Activated CD8-positive, alpha-beta memory T cell treated with anti-CD3 and anti-CD28 coated beads, Interleukin-2, amount 50 U/mL, for 48 hours (primary cell): ENCODE data around the gene TPK1.
"Not testable (repeated sequence)": the region's sequence is repeated elsewhere in the genome, so short reads cannot be mapped to it uniquely, and the experiment has no call there.

Experiments used
- DNase-seq: peaks from one replicate; pipeline ENCODE4 v3.0.0-alpha.2; 2020

The TPK1 gene

GRCh38 chr7:144596953-144597352, 238.9 kb downstream of the TPK1 start:
- no peak for DNase-seq

- no peak for DNase-seq
These were observed 241.3 kb downstream of the TPK1 start for GRCh38 chr7:144594580-144594979.

GRCh38 chr7:144588559-144589051, 247.2 kb downstream of the TPK1 start:
- no peak for DNase-seq

DNA sequence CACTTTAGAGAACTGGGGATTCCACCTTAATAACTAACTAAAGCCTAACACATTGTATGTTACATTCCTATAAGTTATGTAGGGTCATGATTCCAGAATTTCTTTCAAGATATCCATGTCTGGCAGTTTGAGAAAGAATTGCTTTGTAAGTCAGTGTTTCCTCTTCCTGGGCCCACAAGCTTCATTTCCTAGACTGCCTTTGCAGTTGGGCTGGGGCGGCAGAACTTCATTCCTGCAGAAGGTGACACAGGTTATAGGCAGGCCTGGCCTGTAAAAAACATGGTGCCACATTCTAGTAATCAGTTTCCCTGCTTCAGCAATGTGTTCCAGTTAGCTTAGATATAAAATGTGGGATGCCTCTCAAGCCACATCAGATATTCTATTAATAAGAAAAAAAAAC, 248.2 kb downstream of the TPK1 start:
- no peak for DNase-seq

- DNase-seq = no peak
These were observed 251.1 kb downstream of the TPK1 start for GRCh38 chr7:144584726-144585125.

DNA sequence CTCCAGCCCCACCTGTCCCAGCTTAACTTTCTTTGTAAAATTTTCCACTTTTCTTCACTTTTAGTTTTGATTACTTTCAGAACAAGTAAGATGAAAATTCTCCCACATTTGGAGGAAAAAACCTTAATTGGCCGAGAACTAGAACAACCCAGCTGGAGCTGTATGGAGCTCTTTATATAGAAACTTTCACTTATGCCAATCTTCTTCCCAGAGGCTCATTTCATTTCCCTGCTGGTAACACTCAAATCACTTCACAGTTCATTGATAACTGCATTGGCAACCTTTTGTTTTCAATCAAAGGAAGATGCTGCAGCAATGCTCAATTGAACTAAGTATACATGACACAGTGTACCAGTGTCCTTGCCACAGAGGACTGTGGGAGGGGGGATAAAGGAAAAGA, 256.2 kb downstream of the TPK1 start:
- DNase-seq = no peak

GRCh38 chr7:144575456-144575855, 260.4 kb downstream of the TPK1 start:
- no peak for DNase-seq

DNA sequence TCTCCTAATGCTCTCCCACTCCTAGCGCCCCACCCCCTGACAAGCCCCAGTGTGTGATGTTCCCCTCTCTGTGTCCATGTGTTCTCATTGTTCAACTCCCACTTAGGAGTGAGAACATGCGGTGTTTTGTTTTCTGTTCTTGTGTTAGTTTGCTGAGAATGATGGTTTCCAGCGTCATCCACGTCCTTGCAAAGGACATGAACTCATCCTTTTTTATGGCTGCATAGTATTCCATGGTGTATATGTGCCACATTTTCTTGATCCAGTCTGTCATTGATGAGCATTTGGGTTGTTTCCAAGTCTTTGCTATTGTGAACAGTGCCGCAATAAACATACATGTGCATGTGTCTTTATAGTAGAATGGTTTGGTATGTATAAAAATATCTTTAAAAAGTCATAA, 261.1 kb downstream of the TPK1 start:
- not testable (repeated sequence) for DNase-seq

GRCh38 chr7:144568233-144568632, 267.6 kb downstream of the TPK1 start:
- DNase-seq = no peak

GRCh38 chr7:144565586-144565985, 270.3 kb downstream of the TPK1 start:
- no peak for DNase-seq

GRCh38 chr7:144549861-144550260, 286.0 kb downstream of the TPK1 start:
- DNase-seq = no peak

DNA sequence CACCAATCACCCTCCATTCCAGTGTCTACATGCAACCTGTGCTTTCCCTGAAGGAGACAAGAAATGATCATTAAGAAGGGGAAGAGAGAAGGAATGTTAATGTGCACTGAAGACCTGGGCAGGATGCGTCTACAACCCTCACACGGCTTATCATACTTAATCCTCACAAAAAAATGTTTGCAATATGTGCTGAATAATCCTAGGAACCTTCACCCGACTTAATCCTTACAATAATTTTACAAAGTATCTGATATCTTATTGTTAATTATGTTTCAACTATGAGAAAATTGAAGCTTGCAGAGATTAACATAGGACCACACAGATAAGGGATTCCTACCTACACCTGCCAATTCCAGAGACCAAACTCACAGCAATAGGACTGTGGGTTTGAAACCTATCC, 287.3 kb downstream of the TPK1 start:
- no peak for DNase-seq

- DNase-seq = no peak
These were observed 288.0 kb downstream of the TPK1 start for GRCh38 chr7:144547888-144548287.

DNA sequence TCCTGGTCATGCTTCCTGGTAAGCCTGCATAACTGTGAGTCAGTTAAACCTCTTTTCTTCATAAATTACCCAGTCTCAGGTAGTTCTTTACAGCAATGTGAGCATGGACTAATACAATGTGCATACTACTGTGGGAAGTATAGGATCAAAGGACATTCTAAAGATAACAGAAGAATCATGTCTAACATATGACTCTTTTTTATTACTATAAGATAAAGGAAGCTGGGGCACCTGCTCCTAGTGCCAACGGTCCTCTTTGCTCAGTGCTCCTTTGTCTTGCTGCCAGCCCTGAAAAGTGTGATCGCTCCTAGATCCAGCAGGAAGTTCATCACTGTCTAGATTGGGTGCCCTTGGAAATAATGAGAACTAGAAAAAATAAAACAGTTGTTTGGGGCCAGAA, 289.1 kb downstream of the TPK1 start:
- DNase-seq = no peak

- no peak for DNase-seq
These were observed 290.5 kb downstream of the TPK1 start for GRCh38 chr7:144545330-144545729.

DNA sequence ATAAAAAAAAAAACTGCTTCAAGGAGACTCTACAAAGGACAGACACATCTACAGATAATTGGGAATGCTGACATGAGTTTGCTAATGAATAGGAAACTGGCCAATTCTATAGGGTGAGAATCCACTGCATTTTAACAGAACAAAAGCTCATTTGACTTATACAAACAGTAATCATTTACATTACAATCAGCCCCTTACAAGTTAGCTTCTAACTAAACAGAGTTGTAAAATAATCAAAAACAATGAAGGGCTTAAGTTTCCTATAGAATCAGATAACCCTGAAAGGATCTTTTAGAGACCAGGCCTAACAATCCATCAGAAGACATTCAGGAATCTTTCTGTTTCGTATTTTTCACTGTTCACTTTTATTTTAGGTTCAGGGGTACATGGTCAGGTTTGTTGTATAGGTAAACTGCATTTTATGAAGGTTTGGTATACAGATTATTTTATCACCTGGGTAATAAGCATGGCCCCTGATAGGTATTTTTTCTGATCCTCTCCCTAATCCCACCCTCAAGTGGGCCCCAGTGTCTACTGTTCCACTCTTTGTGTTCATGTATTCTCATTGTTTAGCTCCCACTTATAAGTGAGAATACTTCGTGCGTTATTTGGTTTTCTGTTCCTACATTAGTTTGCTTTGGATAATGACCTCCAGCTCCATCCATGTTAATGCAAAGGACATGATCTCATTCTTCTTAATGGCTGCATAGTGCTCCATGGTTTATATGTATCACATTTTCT, 301.0 kb downstream of the TPK1 start:
- no peak for DNase-seq

DNA sequence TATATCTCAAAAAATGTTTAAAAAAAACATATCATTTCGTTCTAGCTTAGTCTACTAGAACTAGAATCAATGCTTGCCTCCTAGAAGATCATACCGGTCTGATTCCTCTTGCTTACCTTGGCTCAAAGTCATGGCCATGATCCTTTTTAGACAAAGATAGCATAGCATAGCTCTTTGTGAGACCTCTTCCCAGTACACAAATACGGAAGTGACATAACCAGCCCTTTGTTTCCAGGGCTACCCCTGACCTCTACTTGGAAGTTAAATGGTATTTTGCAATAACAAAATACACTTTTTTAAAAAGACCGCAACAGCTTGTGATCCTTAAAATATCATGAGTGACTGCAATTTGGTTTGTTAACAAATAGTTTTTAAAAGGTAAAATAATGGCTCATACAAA, 301.7 kb downstream of the TPK1 start:
- DNase-seq = no peak

DNA sequence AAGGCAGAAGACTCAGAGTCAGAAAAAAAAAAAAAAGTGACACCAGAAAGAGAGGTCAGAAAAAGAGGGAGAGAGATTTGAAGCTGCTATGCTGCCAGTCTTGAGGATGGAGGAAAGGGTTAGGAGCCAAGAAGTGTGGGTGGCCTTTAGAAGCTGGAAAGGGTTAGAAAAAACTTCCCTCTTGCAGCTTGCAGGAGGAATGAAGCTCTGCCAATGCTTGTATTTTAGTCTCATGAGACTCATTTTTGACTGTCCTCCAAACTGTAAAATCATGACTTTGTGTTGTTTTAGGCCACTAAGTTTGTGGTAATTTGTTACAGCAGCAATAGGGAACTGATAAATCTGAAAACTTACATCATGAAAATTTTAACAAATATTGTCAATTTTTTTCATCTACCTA, 304.7 kb downstream of the TPK1 start:
- no peak for DNase-seq

DNA sequence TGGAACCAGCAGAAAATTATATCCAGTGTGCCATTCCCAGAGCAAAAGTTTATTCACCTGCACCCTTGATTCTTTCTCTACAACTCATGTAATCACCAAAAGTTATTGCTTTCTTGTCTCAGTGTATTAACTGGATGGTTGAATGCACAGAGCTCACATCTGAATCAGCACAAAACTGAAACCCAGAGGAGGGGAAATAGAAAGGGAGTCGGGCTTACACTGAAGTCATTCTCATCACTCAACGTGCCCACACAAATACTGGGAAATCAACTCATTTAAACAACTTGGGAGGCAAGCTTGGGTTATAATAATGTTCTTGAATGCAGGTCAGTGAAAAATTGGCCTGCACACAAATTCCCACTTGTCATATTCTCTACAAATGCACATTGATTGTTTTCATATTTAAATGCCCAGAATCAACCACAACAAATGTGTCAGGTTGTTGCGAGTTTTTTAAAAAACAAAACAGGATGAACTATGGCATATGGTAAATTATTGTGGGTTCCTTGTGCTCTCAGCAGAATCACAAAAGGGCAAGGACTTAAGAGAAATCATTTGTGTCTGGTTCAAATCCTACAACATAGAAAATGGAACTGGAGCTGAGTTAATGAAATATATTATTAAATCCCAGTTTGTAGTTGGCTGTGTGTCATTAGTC, 306.5 kb downstream of the TPK1 start:
- no peak for DNase-seq

GRCh38 chr7:144528536-144529045, 307.3 kb downstream of the TPK1 start:
- DNase-seq = no peak

DNA sequence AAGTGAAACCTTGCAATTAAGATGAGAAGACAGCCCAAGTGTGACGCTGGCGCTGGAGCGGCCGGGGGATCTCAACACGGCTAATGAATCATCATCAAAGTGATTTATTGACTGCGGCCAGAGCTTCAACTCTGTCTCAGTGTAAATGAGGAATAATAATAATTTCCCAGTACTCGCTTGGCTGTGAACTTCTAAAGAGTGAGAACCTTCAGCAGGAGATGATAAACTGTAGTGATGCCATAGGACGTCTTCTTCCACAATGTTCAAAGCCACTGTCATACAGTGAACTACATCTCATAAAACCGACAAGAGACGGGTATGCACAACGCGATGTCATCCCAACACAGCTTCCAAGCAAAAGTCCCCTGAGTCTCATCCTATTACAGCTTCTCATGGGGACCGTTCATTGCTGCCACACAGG, 308.8 kb downstream of the TPK1 start:
- no peak for DNase-seq

- DNase-seq = no peak
These were observed 309.9 kb downstream of the TPK1 start for GRCh38 chr7:144525956-144526355.

DNA sequence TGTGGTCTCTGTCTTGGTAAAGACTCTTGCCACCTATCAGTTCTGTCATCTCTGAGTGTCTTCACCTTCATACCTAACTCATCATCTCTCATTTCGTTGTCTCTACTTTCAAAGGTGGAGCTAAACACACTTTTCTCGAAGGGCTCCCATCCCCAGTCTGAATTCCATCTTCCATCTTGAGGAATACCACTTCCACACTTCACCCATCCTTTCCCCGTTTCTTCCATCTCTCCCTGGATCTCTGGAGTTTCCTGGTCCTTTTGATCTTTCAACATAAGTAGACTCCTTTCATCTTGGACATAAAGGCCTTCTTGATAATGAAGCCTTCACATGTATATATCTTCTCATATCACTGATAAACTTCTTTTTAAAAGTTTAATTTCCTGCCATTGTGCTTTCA, 311.6 kb downstream of the TPK1 start:
- no peak for DNase-seq

DNA sequence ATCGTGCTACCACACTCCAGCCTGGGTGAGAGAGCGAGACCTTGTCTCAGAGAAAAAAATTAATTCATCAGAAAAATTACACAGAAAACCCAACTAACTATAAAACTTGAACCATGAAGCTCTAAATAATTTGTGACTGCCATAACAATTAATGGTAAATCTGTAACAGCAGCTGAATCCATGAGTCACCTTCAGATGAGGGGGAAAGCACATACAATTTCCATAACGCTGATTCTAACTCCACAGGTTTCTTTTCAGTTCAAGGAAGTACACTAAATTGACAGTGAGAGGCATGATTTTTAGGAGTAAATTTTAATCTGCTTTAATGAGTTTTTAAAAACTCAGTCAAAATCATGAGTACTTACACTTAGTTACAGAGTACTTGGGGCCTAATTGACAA, 312.2 kb downstream of the TPK1 start:
- DNase-seq = no peak
